GM23248 (cell line): ENCODE measurements around the gene MYO5B.

ENCODE experiments used
- EZH2 ChIP-seq: fragments of 200-600 bp; sonication (generic); IDR thresholded peaks from 2 replicates; pipeline ENCODE4 v1.6.1; 2018; ENCODE audit warnings: antibody characterized with exemption, mild to moderate bottlenecking; ENCODE audit not compliant: insufficient read depth, poor library complexity, severe bottlenecking
- EZH2phosphoT487 ChIP-seq: fragments of 200-600 bp; sonication (generic); IDR thresholded peaks from 2 replicates; pipeline ENCODE4 v1.6.1; 2018; ENCODE audit warnings: antibody characterized with exemption, moderate library complexity, mild to moderate bottlenecking, low read depth; ENCODE audit not compliant: insufficient read depth

GRCh38 chr18:49849331-49850217 lies 345.4 kb downstream of the MYO5B start:
- no peak for TF ChIP-seq EZH2
- no peak for TF ChIP-seq EZH2phosphoT487
